Coronary artery (tissue), 2 donors: ENCODE data around the gene NRG2.

Experiments used
- DNase-seq: peaks from one replicate; pipeline ENCODE4 v3.0.0-alpha.2; 2017; ENCODE audit warnings: low spot score
- H3K27ac ChIP-seq, 2 donors: fragments of 200-600 bp; sonication (generic); one replicate each; pipeline ENCODE4 v1.5.1; 2016 to 2019
- H3K4me3 ChIP-seq: fragments of 200-600 bp; sonication (generic); 2 replicates; pipeline ENCODE4 v1.5.1; 2016; ENCODE audit warnings: mild to moderate bottlenecking, moderate library complexity
- CTCF ChIP-seq: fragments of 200-600 bp; sonication (generic); IDR thresholded peaks from one replicate; pipeline ENCODE4 v1.5.1; 2019; ENCODE audit warnings: antibody characterized with exemption

The NRG2 gene

DNA sequence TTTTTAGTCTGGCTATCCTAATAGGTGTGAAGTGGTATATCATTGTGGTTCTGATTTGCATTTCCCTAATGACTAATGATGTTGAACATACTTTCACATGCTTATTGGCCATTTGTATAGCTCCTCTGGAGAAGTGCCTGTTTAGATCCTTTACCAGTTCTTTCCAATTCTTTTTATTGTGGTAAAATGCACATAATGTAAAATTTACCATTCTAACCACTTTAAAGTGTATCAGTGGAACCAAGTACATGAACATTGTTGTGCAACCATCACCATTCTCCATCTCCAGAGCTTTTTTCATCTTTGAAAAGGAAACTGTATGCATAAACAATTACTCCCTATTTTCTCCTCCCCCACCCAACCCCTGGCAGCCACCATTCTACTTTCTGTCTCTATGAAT, 95.4 kb downstream of the NRG2 start:
- no peak for DNase-seq
- TF ChIP-seq CTCF = no peak
- no peak overlapping the region for H3K27ac ChIP-seq
- no peak overlapping the region for H3K4me3 ChIP-seq

DNA sequence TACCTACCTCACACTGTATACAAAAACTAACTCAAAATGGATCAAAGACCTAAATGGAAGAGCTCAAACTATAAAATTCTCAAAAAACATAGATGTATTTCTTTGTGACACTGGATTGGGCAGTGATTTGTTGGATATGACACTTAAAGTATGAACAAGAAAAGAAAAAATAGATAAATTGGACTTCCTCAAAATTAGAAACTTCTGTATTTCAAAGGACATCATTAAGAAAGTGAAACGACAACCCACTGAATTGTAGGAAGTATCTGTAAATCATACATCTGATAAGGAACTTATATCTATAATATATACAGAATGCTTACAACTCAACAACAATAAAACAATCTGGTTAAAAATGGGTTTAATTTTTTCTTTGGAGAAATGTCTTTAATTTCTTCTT, 96.7 kb downstream of the NRG2 start:
- TF ChIP-seq CTCF = no peak
- DNase-seq = no peak
- Histone ChIP-seq H3K27ac (no peak overlapping the region), H3K4me3 (no peak overlapping the region)

DNA sequence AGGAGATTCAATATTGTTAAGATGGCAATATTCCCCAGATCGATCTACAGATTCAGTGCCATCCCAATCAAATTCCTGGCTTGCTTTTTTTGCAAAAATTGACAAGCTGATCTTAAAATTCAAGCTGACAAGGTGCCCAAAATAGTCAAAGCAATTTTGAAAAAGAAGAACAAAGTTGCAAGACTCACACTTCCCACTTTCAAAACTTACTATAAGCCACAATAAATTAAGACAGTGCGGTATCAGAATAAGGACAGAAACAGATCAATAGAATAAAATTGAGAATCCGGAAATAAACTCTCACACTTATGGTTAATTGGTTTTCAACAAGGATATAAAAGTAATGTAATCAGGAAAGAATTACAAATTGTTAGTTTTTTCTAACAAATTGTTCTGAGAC, 97.1 kb downstream of the NRG2 start:
- Histone ChIP-seq H3K4me3 (no peak overlapping the region), H3K27ac (no peak overlapping the region)
- no peak for DNase-seq
- TF ChIP-seq CTCF = no peak

DNA sequence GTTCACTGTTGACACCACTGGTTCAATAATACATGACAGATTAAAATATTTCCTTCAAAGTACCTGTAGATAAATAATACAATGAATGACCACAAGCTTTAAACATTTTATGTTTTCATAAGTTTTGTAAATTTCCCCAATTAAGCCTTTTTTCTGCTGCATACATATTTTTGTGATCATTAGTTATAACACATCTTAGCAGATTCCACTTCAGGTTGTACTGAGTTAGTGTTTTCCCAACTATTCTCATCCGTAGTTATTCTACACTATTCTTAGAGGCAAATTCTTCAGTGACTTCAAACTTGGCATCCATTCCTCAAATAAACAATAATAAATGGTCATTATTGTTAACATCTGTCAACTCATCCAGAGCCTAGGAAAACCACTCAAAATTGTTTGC, 100.9 kb downstream of the NRG2 start:
- no peak for TF ChIP-seq CTCF
- Histone ChIP-seq H3K27ac (no peak overlapping the region), H3K4me3 (no peak overlapping the region)
- no peak for DNase-seq

DNA sequence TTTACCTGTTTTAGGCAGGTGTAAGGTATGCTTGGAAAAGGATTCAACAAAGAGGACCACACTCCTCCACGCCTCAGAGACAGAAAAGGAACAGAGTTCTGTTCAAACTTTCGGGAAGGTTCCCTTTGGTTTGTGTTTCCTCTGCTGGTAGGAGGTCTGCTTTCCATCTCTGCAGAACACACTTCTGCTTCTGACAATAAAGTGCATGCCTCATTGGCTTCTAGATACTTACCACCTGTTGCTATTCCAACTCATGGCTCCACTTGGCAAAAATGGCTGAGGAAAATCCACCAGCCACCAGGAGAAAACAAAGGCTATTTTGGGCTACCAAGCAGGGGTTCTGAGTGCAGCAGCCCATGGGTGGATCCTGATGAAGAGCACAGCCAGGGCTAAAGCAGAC, 112.7 kb downstream of the NRG2 start:
- Histone ChIP-seq H3K27ac (no peak overlapping the region), H3K4me3 (no peak overlapping the region)
- no peak for DNase-seq
- no peak for TF ChIP-seq CTCF

DNA sequence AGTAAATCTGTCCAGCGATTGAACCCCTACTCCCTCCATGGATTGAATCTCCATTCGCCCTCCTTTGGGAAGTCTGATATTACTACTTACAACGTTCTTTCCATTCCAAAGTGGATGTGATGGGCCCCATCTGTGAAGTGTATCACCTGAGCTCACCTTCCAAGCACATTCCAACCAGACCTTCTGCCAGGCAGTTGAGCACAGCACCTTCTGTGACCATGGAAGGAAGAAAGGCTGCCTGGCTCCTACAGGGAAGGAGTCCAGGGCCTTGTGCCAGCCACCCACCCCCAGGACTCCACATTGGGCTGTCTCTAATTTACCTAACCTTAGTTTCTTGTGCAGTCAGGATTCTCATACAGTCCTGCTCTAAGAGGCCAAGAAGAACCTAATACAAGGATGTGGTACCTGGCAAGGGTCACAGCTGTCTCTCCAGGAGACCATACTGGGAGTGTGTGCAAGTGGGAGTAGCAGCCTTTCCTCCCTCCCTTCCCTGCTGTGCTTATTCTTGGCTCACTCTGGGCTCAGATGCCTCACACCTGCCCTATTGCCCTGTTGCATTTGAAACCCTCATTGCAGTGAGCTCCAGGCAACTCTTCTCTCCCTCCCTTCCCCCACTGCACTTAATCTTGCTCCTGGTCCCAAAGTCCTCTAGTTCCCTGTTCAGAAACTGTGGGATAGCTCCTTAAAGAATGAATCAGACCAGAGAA, 116.1 kb downstream of the NRG2 start:
- DNase-seq = peak; percentile 58
- no peak for TF ChIP-seq CTCF
- Histone ChIP-seq H3K27ac (no peak overlapping the region), H3K4me3 (no peak overlapping the region)
